K562 (cell line): ENCODE results near the gene DAPK3. TPM values are rescaled to one million over a fixed set of nuclear protein-coding genes. Genes with fewer than 3 reads are reported as not detected.

ENCODE experiments used
- ATAC-seq: fragments of 200-7000 bp; cut with Tn5 transposase; 3 replicates; pipeline ENCODE4 v1.9.1; 2020; ENCODE audit warnings: moderate library complexity
- BruUV-seq: library from RNA; stranded (reverse); fragments of 400-500 nt; replicated peaks from 2 replicates; lab custom pipeline; 2021; lab: Mats Ljungman, UMichigan
- CTCF ChIA-PET: fragments of 300-600 bp; formaldehyde crosslinking; extraction: SDS; loops from one replicate; lab custom pipeline; 2021; ENCODE audit warnings: low intra/inter-chr PET ratio; lab: Yijun Ruan, JAX
- POLR2A ChIA-PET: fragments of 300-600, 350-650 bp; sonication (Branson Sonifier 250); formaldehyde crosslinking; extraction: SDS; loops from one replicate; lab custom pipeline; 2021; ENCODE audit warnings: antibody characterized with exemption, inconsistent platforms; lab: Yijun Ruan, JAX
- DNase-seq, 4 experiments: peaks; one replicate each; pipeline versions ENCODE4 v3.0.0 to v3.0.0-alpha.2; 2011 to 2018; ENCODE audit warnings: low spot score in 3 of 4, mixed read lengths in 3 of 4; ENCODE audit errors: extremely low read depth in 1 of 4
- FAIRE-seq: peaks from 2 replicates; lab custom pipeline; 2011; peaks lifted over from hg19 to GRCh38; lab: Jason Lieb, UNC
- H2AFZ ChIP-seq: 2 replicates; pipeline ENCODE4 v1.6.0; 2011; ENCODE audit warnings: low read depth, low read length, control low read depth, inconsistent platforms
- H3K27ac ChIP-seq: fragments of 200-600 bp; 3 replicates; pipeline ENCODE4 v1.8.0; 2011; ENCODE audit warnings: low read depth, mild to moderate bottlenecking, control low read depth, inconsistent platforms, low read length, moderate library complexity, mixed read lengths; ENCODE audit errors: extremely low read depth
- H3K27me3 ChIP-seq, 2 experiments: fragments of 300-600 bp in 1 of 2; 2 replicates in 1 of 2; 3 replicates in 1 of 2; pipeline versions ENCODE4 v1.6.0 to v1.8.0; 2011; ENCODE audit warnings: inconsistent platforms in 2 of 2, low read length in 2 of 2, mild to moderate bottlenecking in 1 of 2, mixed read lengths in 1 of 2, moderate library complexity in 1 of 2; ENCODE audit not compliant: control insufficient read depth in 2 of 2, insufficient read depth in 2 of 2
- H3K36me3 ChIP-seq: fragments of 300-600 bp; 3 replicates; pipeline ENCODE4 v1.8.0; 2011; ENCODE audit warnings: mild to moderate bottlenecking, low read length, inconsistent platforms; ENCODE audit not compliant: control insufficient read depth, insufficient read depth
- H3K4me1 ChIP-seq, 2 experiments: fragments of 200-600 bp in 1 of 2; replicated peaks in 1 of 2; 2 replicates in 1 of 2; 3 replicates in 1 of 2; pipeline versions ENCODE4 v1.5.1 to v1.8.0; 2011; ENCODE audit warnings: inconsistent platforms in 2 of 2, low read length in 2 of 2, mild to moderate bottlenecking in 1 of 2, mixed read lengths in 1 of 2, moderate library complexity in 1 of 2; ENCODE audit not compliant: control insufficient read depth in 2 of 2, insufficient read depth in 2 of 2
- H3K4me2 ChIP-seq: 2 replicates; pipeline ENCODE4 v1.6.1; 2011; ENCODE audit warnings: low read length, control low read depth, inconsistent platforms, mixed read lengths; ENCODE audit not compliant: insufficient read depth
- H3K4me3 ChIP-seq: fragments of 200-600 bp; sonication (generic), shearing (Covaris generic); 2 replicates; pipeline ENCODE4 v1.5.1; 2016; ENCODE audit warnings: control low read depth, inconsistent platforms
- H3K79me2 ChIP-seq: fragments of 200-600 bp; 3 replicates; pipeline ENCODE4 v1.8.0; 2011; ENCODE audit warnings: low read length, inconsistent platforms; ENCODE audit not compliant: control insufficient read depth, insufficient read depth
- H3K9ac ChIP-seq, 2 experiments: 2 replicates each; pipeline versions ENCODE4 v1.6.0 to v1.6.1; 2011; ENCODE audit warnings: low read depth in 2 of 2, low read length in 2 of 2, control low read depth in 1 of 2, inconsistent platforms in 1 of 2, mild to moderate bottlenecking in 1 of 2, mixed read lengths in 1 of 2; ENCODE audit not compliant: insufficient read depth in 1 of 2
- H3K9me1 ChIP-seq: one replicate; pipeline ENCODE4 v1.6.0; 2011; ENCODE audit warnings: inconsistent platforms, mild to moderate bottlenecking, low read length, moderate library complexity; ENCODE audit not compliant: control insufficient read depth, insufficient read depth
- H3K9me3 ChIP-seq: replicated peaks from 2 replicates; pipeline ENCODE4 v1.5.1; 2011; ENCODE audit warnings: low read depth, low read length, inconsistent platforms; ENCODE audit not compliant: control insufficient read depth, insufficient read depth
- H4K20me1 ChIP-seq: replicated peaks from 2 replicates; pipeline ENCODE4 v1.6.1; 2011; ENCODE audit warnings: low read length, inconsistent platforms, mixed read lengths; ENCODE audit not compliant: control insufficient read depth, insufficient read depth
- BACH1 ChIP-seq: fragments of 200-800 bp; sonication (Bioruptor generic); IDR thresholded peaks from 2 replicates; pipeline ENCODE4 v1.6.1; 2016; ENCODE audit warnings: missing genetic modification characterization, missing compliant biosample characterization
- BRCA1 ChIP-seq, 2 experiments: fragments of 450-650 bp in 1 of 2; sonication (generic) in 1 of 2; formaldehyde crosslinking in 1 of 2; IDR thresholded peaks; 2 replicates each; pipeline versions ENCODE4 v1.5.0 to v1.6.1; 2017 to 2020; ENCODE audit warnings: mild to moderate bottlenecking in 1 of 2, missing genetic modification reagents in 1 of 2
- CTCFL ChIP-seq: IDR thresholded peaks from 2 replicates; pipeline ENCODE4 v1.6.1; 2011; ENCODE audit warnings: borderline replicate concordance, low read depth, mild to moderate bottlenecking, moderate library complexity, low read length; ENCODE audit not compliant: insufficient read depth, poor library complexity, severe bottlenecking
- GABPA ChIP-seq: fragments of 200-800 bp; sonication (Bioruptor generic); conservative IDR thresholded peaks from 2 replicates; pipeline ENCODE4 v1.6.1; 2016; ENCODE audit warnings: low read depth, missing genetic modification characterization, missing compliant biosample characterization
- GATA2 ChIP-seq: sonication (generic); formaldehyde crosslinking; IDR thresholded peaks from 2 replicates; pipeline ENCODE4 v1.4.0; 2020; ENCODE audit warnings: mild to moderate bottlenecking, missing genetic modification reagents
- GTF2E2 ChIP-seq: fragments of 200-800 bp; sonication (Bioruptor generic); IDR thresholded peaks from 2 replicates; pipeline ENCODE4 v1.6.1; 2016; ENCODE audit warnings: missing genetic modification characterization, missing compliant biosample characterization
- KAT8 ChIP-seq: fragments of 450-650 bp; IDR thresholded peaks from 2 replicates; pipeline ENCODE4 v1.6.1; 2016; ENCODE audit warnings: low read depth, mild to moderate bottlenecking
- POLR2B ChIP-seq: fragments of 450-650 bp; IDR thresholded peaks from 2 replicates; pipeline ENCODE4 v1.6.1; 2018; ENCODE audit warnings: low read depth; ENCODE audit not compliant: partially characterized antibody
- SMAD1 ChIP-seq: fragments of 150-350 bp; IDR thresholded peaks from 2 replicates; pipeline ENCODE4 v1.6.1; 2014; ENCODE audit warnings: low read length, low read depth; ENCODE audit not compliant: partially characterized antibody
- STAT5A ChIP-seq: IDR thresholded peaks from 2 replicates; pipeline ENCODE4 v1.6.1; 2012; ENCODE audit warnings: low read length, inconsistent platforms, borderline replicate concordance
- TCF7 ChIP-seq: sonication (generic); IDR thresholded peaks from 2 replicates; pipeline ENCODE4 v1.6.1; 2016; ENCODE audit warnings: antibody characterized with exemption, borderline replicate concordance
- YBX1 ChIP-seq: fragments of 450-650 bp; IDR thresholded peaks from 2 replicates; pipeline ENCODE4 v1.7.1; 2016; ENCODE audit warnings: mild to moderate bottlenecking
- WGBS: fragments of 100-300 bp; shearing (Covaris generic); methylation state at CpG from one replicate; pipeline ENCODE4 v1.1.6; 2016; ENCODE audit warnings: low coverage, mixed read lengths; ENCODE audit not compliant: insufficient coverage; ENCODE audit errors: missing lambda C conversion rate; 5-methylcytosine and 5-hydroxymethylcytosine counted together
- in situ Hi-C: fragments of 300-500 bp; cut with MboI; formaldehyde crosslinking; loops from 4 replicates; pipeline ENCODE4 v1.15.0; 2018; ENCODE audit warnings: inconsistent platforms, mixed read lengths
- intact Hi-C: fragments of 100-400 bp; cut with micrococcal nuclease; formaldehyde crosslinking; loops from 2 replicates; pipeline ENCODE4 v1.14.2; 2022
- polyA plus RNA-seq, 8 experiments: library from polyadenylated mRNA; depleted of rRNA in 4 of 8; stranded (reverse) in 5 of 8; unstranded in 3 of 8; fragments of >200 nt; fragmentation: Nextera tagmentation in 2 of 8; fragmentation: Illumina TruSeq in 1 of 8; extraction: Ambion mirVana in 2 of 8; extraction: Trizol in 1 of 8; gene quantifications; 2 replicates each; pipeline versions ENCODE4 v1.2.1 to v1.2.3, GENCODE V29; 2011 to 2014; ENCODE audit warnings: inconsistent platforms in 1 of 8, missing spikeins in 1 of 8
- total RNA-seq, 7 experiments: library from RNA; depleted of rRNA in 6 of 7; stranded (reverse); fragments of >200 nt in 6 of 7; fragmentation: Illumina TruSeq in 2 of 7; extraction: Trizol in 2 of 7; gene quantifications; 2 replicates each; pipeline versions ENCODE4 v1.2.1 to v1.2.3, GENCODE V29; 2011 to 2021; ENCODE audit warnings: low replicate concordance in 1 of 7
- TF ChIP-seq, protein P1 (sequence below): IDR thresholded peaks from 2 replicates; pipeline ENCODE4 v1.6.1; 2014; ENCODE audit warnings: antibody characterized with exemption
- TF ChIP-seq, protein P2 (sequence below): sonication (generic); formaldehyde crosslinking; IDR thresholded peaks from 2 replicates; pipeline ENCODE4 v1.8.0; 2022; ENCODE audit warnings: mild to moderate bottlenecking, low read depth, missing genetic modification reagents
- TF ChIP-seq, protein P3 (sequence below): fragments of 250-450 bp; sonication (Bioruptor Pico); IDR thresholded peaks from 2 replicates; pipeline ENCODE4 v1.9.0; 2021; ENCODE audit warnings: mild to moderate bottlenecking, inconsistent platforms

Gene DAPK3
- total and polyA plus RNA-seq, 9 of the 15 experiments (the other 6 are each of a cell fraction or from before 2014, with no cell fraction given), result 0.14 to 63.4 (median 25.0) TPM

GRCh38 chr19:3970313-3970807, 539 bp downstream of the DAPK3 start:
- FAIRE-seq, result no peak
- Histone ChIP-seq H4K20me1 (peaks cover 8% of the 10 kb centered on the region), H3K36me3 (peaks cover 44% of the 10 kb centered on the region; the same call in 2 of the 3 replicates), H3K79me2 (peaks cover 37% of the 10 kb centered on the region), H3K9me1 (no peaks in the 10 kb centered on the region), H2AFZ (peak overlapping the region; percentile 69; the same call in 1 of the 2 replicates), H3K27me3 (no peaks in the 10 kb centered on the region), H3K4me1 (peaks cover 15 to 30% of the 10 kb centered on the region in 2 experiments), H3K4me3 (peak overlapping the region; percentile 94), H3K27ac (peak overlapping the region; percentile 76), H3K9ac (peak overlapping the region; percentile 79 to 95), H3K9me3 (no peaks in the 10 kb centered on the region), H3K4me2 (peak overlapping the region; percentile 83)
- DNase-seq, result no peak
- BruUV-seq, result no TSS peak
- POLR2A ChIA-PET, result interaction anchor here (1.0 to 7.2 kb wide), 5 partner anchors 8 to 20 kb away, joined by 4 to 215 read pairs (median 9); partner anchors contain the start of gene EEF2
- in situ Hi-C loops, result no loop called here
- 2% methylated on average over 19 of the region's 22 CpGs for WGBS
- intact Hi-C loops, result loop anchor here (2.0 kb wide), 1 partner anchor 36 kb away; the partner anchor contains the start of gene PIAS4
- ATAC-seq, result no peak
- CTCF ChIA-PET, result interaction anchor here (1.3 to 1.4 kb wide), 2 partner anchors 14 to 118 kb away, joined by 3 read pairs; no protein-coding TSS in a partner anchor
- TF ChIP-seq CTCFL (no peak), GATA2 (CRISPR knock-in tag) (no peak), POLR2B (no peak), KAT8 (no peak), GABPA (tag) (no peak), BRCA1 (IDR thresholded peaks at IDR 0.05) (no peak), BRCA1 (CRISPR knock-in tag; IDR thresholded peaks at IDR 0.05) (no peak), BACH1 (tag) (no peak), GTF2E2 (peak; percentile 21; the same call in 1 of the 2 replicates), SMAD1 (no peak), YBX1 (no peak), TCF7 (no peak), STAT5A (no peak)
- TF ChIP-seq, protein P1, sequence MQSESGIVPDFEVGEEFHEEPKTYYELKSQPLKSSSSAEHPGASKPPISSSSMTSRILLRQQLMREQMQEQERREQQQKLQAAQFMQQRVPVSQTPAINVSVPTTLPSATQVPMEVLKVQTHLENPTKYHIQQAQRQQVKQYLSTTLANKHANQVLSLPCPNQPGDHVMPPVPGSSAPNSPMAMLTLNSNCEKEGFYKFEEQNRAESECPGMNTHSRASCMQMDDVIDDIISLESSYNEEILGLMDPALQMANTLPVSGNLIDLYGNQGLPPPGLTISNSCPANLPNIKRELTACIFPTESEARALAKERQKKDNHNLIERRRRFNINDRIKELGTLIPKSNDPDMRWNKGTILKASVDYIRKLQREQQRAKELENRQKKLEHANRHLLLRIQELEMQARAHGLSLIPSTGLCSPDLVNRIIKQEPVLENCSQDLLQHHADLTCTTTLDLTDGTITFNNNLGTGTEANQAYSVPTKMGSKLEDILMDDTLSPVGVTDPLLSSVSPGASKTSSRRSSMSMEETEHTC, result no peak
- TF ChIP-seq, protein P2, sequence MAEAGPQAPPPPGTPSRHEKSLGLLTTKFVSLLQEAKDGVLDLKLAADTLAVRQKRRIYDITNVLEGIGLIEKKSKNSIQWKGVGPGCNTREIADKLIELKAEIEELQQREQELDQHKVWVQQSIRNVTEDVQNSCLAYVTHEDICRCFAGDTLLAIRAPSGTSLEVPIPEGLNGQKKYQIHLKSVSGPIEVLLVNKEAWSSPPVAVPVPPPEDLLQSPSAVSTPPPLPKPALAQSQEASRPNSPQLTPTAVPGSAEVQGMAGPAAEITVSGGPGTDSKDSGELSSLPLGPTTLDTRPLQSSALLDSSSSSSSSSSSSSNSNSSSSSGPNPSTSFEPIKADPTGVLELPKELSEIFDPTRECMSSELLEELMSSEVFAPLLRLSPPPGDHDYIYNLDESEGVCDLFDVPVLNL (CRISPR knock-in tag), result no peak
- TF ChIP-seq, protein P3, sequence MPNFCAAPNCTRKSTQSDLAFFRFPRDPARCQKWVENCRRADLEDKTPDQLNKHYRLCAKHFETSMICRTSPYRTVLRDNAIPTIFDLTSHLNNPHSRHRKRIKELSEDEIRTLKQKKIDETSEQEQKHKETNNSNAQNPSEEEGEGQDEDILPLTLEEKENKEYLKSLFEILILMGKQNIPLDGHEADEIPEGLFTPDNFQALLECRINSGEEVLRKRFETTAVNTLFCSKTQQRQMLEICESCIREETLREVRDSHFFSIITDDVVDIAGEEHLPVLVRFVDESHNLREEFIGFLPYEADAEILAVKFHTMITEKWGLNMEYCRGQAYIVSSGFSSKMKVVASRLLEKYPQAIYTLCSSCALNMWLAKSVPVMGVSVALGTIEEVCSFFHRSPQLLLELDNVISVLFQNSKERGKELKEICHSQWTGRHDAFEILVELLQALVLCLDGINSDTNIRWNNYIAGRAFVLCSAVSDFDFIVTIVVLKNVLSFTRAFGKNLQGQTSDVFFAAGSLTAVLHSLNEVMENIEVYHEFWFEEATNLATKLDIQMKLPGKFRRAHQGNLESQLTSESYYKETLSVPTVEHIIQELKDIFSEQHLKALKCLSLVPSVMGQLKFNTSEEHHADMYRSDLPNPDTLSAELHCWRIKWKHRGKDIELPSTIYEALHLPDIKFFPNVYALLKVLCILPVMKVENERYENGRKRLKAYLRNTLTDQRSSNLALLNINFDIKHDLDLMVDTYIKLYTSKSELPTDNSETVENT (CRISPR knock-in tag), result no peak
